Stomach (tissue), 4 donors: ENCODE measurements around the gene SOX5.
"Not testable (repeated sequence)": the region's sequence is repeated elsewhere in the genome, so short reads cannot be mapped to it uniquely, and the experiment has no call there.

Source experiments
- CTCF ChIP-seq, 7 experiments: fragments of 450-650 bp in 4 of 7; fragments of 200-600 bp in 3 of 7; sonication (generic) in 3 of 7; IDR thresholded peaks; one replicate each; pipeline ENCODE4 v1.5.1; 2016 to 2019; ENCODE audit warnings: antibody characterized with exemption in 7 of 7, control low read depth in 2 of 7, mild to moderate bottlenecking in 1 of 7
- POLR2A ChIP-seq, 4 donors: fragments of 450-650 bp; IDR thresholded peaks; one replicate each; pipeline ENCODE4 v1.6.1; 2016; ENCODE audit warnings: antibody characterized with exemption in 4 of 4, control low read depth in 2 of 4, mild to moderate bottlenecking in 1 of 4, moderate library complexity in 1 of 4

- not testable (repeated sequence) for TF ChIP-seq CTCF, POLR2A (IDR thresholded peaks at IDR 0.05)
These were observed 443.7 kb downstream of the SOX5 start for GRCh38 chr12:23505736-23506135.
